GM12878 (cell line): ENCODE data around the gene KCNA2. TPM values are rescaled to one million over a fixed set of nuclear protein-coding genes. Genes with fewer than 3 reads are reported as not detected.

ENCODE experiments used
- ATAC-seq: fragments of 200-7000 bp; cut with Tn5 transposase; 3 replicates; pipeline ENCODE4 v1.9.1; 2020; ENCODE audit warnings: mild to moderate bottlenecking, moderate library complexity
- Bru-seq: library from RNA; stranded (reverse); fragments of 400-500 nt; gene quantifications from one replicate; lab custom pipeline; 2021; lab: Mats Ljungman, UMichigan
- BruChase-seq, 2 experiments: library from RNA; stranded (reverse); fragments of 400-500 nt; gene quantifications; one replicate each; lab custom pipeline; 2021; lab: Mats Ljungman, UMichigan
- BruUV-seq: library from RNA; stranded (reverse); fragments of 400-500 nt; replicated peaks from 2 replicates; lab custom pipeline; 2021; lab: Mats Ljungman, UMichigan
- CTCF ChIA-PET: fragments of 300-600 bp; sonication (Branson Sonifier 250); formaldehyde crosslinking; extraction: SDS; loops from one replicate; lab custom pipeline; 2021; ENCODE audit warnings: inconsistent platforms; lab: Yijun Ruan, JAX
- POLR2A ChIA-PET: fragments of 350-600 bp; formaldehyde crosslinking; extraction: SDS; loops from one replicate; lab custom pipeline; 2021; ENCODE audit warnings: inconsistent platforms; lab: Charles Lee
- RAD21 ChIA-PET: fragments of 300-600 bp; sonication (Branson Sonifier 250); formaldehyde crosslinking; loops from one replicate; lab custom pipeline; 2023; ENCODE audit warnings: antibody characterized with exemption; ENCODE audit not compliant: unreplicated experiment; lab: Charles Lee
- SMC1A ChIA-PET: fragments of 300-600 bp; sonication (Branson Sonifier 250); formaldehyde crosslinking; loops from one replicate; lab custom pipeline; 2023; ENCODE audit not compliant: unreplicated experiment, uncharacterized antibody; lab: Charles Lee
- DNase-seq: peaks from one replicate; pipeline ENCODE4 v3.0.0-alpha.2; 2011; ENCODE audit warnings: low read depth, low spot score
- FAIRE-seq: peaks from 3 replicates; lab custom pipeline; 2011; peaks lifted over from hg19 to GRCh38; lab: Jason Lieb, UNC
- H2AFZ ChIP-seq: 2 replicates; pipeline ENCODE4 v1.6.0; 2011; ENCODE audit warnings: low read depth, low read length, control low read depth; ENCODE audit not compliant: control insufficient read depth
- H3K27ac ChIP-seq: 2 replicates; pipeline ENCODE4 v1.5.1; 2011; ENCODE audit warnings: control low read depth; ENCODE audit not compliant: control insufficient read depth, insufficient read depth
- H3K27me3 ChIP-seq, 2 experiments: replicated peaks in 1 of 2; 2 replicates each; pipeline versions ENCODE4 v1.6.0 to v1.6.1; 2011; ENCODE audit warnings: low read length in 1 of 2; ENCODE audit not compliant: control insufficient read depth in 2 of 2, insufficient read depth in 2 of 2
- H3K36me3 ChIP-seq, 2 experiments: 2 replicates each; pipeline ENCODE4 v1.5.1; 2011; ENCODE audit warnings: low read length in 1 of 2; ENCODE audit not compliant: control insufficient read depth in 2 of 2, insufficient read depth in 2 of 2
- H3K4me1 ChIP-seq: 2 replicates; pipeline ENCODE4 v1.6.1; 2011; ENCODE audit warnings: mild to moderate bottlenecking, low read length, moderate library complexity, mixed read lengths; ENCODE audit not compliant: control insufficient read depth, insufficient read depth
- H3K4me2 ChIP-seq: 2 replicates; pipeline ENCODE4 v1.6.0; 2011; ENCODE audit warnings: control low read depth; ENCODE audit not compliant: control insufficient read depth, insufficient read depth
- H3K4me3 ChIP-seq: fragments of 200-600 bp; sonication (generic); 2 replicates; pipeline ENCODE4 v1.5.1; 2016
- H3K79me2 ChIP-seq: 2 replicates; pipeline ENCODE4 v1.6.0; 2011; ENCODE audit warnings: low read length; ENCODE audit not compliant: control insufficient read depth, insufficient read depth
- H3K9ac ChIP-seq: 2 replicates; pipeline ENCODE4 v1.8.0; 2011; ENCODE audit warnings: low read length, control low read depth, mixed read lengths; ENCODE audit not compliant: control insufficient read depth, insufficient read depth
- H3K9me3 ChIP-seq: replicated peaks from 3 replicates; pipeline ENCODE4 v1.5.1; 2011; ENCODE audit warnings: mild to moderate bottlenecking, low read length; ENCODE audit not compliant: control insufficient read depth, insufficient read depth
- H4K20me1 ChIP-seq: 2 replicates; pipeline ENCODE4 v1.6.0; 2011; ENCODE audit not compliant: control insufficient read depth, insufficient read depth
- NFXL1 ChIP-seq: fragments of 450-650 bp; IDR thresholded peaks from 2 replicates; pipeline ENCODE4 v1.6.1; 2017; ENCODE audit warnings: antibody characterized with exemption, mild to moderate bottlenecking, borderline replicate concordance
- RCOR1 ChIP-seq: conservative IDR thresholded peaks from 2 replicates; pipeline ENCODE4 v1.6.1; 2012; ENCODE audit warnings: low read depth, low read length, improper control_type of control experiment
- SUZ12 ChIP-seq: fragments of 200-600 bp; sonication (generic); IDR thresholded peaks from one replicate; pipeline ENCODE4 v1.6.1; 2018; ENCODE audit warnings: antibody characterized with exemption, mild to moderate bottlenecking; ENCODE audit not compliant: unreplicated experiment
- TARDBP ChIP-seq: IDR thresholded peaks from 2 replicates; pipeline ENCODE4 v1.6.1; 2016; ENCODE audit warnings: borderline replicate concordance
- WGBS: methylation state at CpG from one replicate; pipeline ENCODE4 v1.1.6; 2016; ENCODE audit warnings: low lambda C conversion rate; ENCODE audit not compliant: insufficient replicate concordance, insufficient coverage; ENCODE audit errors: missing lambda C conversion rate; 5-methylcytosine and 5-hydroxymethylcytosine counted together
- in situ Hi-C: fragments of 300-500 bp; cut with MboI; formaldehyde crosslinking; loops from 9 replicates; pipeline ENCODE4 v1.14.3; 2018; ENCODE audit warnings: mixed read lengths
- intact Hi-C: fragments of 100-400 bp; cut with micrococcal nuclease; formaldehyde crosslinking; loops from one replicate; pipeline ENCODE4 v1.14.2; 2022; ENCODE audit not compliant: unreplicated experiment
- long read RNA-seq, 2 experiments: library from polyadenylated mRNA; unstranded; transcript quantifications; one replicate each; pipeline ENCODE4 v2.0.0, GENCODE V29; 2019 to 2020
- polyA minus RNA-seq, 3 experiments: library from RNA; depleted of rRNA, polyadenylated mRNA; stranded (reverse); fragments of >200 nt; gene quantifications; 2 replicates each; pipeline ENCODE4 v1.2.3, GENCODE V29; 2011
- polyA plus RNA-seq, 11 experiments: library from polyadenylated mRNA; depleted of rRNA in 4 of 11; unstranded in 6 of 11; stranded (reverse) in 5 of 11; fragments of >200 nt; fragmentation: Nextera tagmentation in 4 of 11; fragmentation: Illumina TruSeq in 1 of 11; extraction: Ambion mirVana in 4 of 11; extraction: Trizol in 1 of 11; gene quantifications; 1 replicate in 1 of 11; 2 replicates in 10 of 11; pipeline versions ENCODE4 v1.2.1 to v1.2.3, GENCODE V29; 2011 to 2016; ENCODE audit warnings: inconsistent platforms in 2 of 11, missing spikeins in 2 of 11, low read depth in 1 of 11
- total RNA-seq, 4 experiments: library from RNA; depleted of rRNA in 3 of 4; stranded (reverse); fragments of >200 nt in 3 of 4; fragmentation: Illumina TruSeq in 1 of 4; extraction: Trizol in 1 of 4; gene quantifications; 2 replicates each; pipeline versions ENCODE4 v1.2.1 to v1.2.3, GENCODE V29; 2013 to 2021

The KCNA2 gene
- 0.07 and 0.17 TPM in 2 replicates for total RNA-seq (2013; cell fraction: nucleolus; rRNA removed)
- 0.11 and 0.17 TPM in 2 replicates for total RNA-seq (2014; rRNA removed)
- 0.13 and 0.14 TPM in 2 replicates for total RNA-seq (2014; rRNA removed; fragmentation: Illumina TruSeq; extraction: Trizol)
- total RNA-seq (2021), result 0.08 and 0.38 TPM in 2 replicates
- polyA plus RNA-seq (2011; ENCODE audit: low read depth), result 0.10 TPM
- 0.01 and 0.07 TPM in 2 replicates for polyA plus RNA-seq (2011; rRNA removed)
- polyA plus RNA-seq (2011; cell fraction: cytosol; rRNA removed), result 0.03 and 0.05 TPM in 2 replicates
- 0.07 and 0.15 TPM in 2 replicates for polyA plus RNA-seq (2011; cell fraction: nucleus; rRNA removed)
- polyA plus RNA-seq (2012), result 0.14 and 0.18 TPM in 2 replicates
- 0.06 and 0.56 TPM in 2 replicates for polyA plus RNA-seq (2014; fragmentation: Illumina TruSeq; extraction: Trizol)
- polyA plus RNA-seq (2014; fragmentation: Nextera tagmentation; extraction: Ambion mirVana), result under 1 TPM in 1 of 2 experiments, not detected in 1; 0.02 TPM
- 0.03 and 0.14 TPM in 2 replicates for polyA plus RNA-seq (2014; rRNA removed)
- polyA plus RNA-seq (2016; fragmentation: Nextera tagmentation; extraction: Ambion mirVana), result under 1 TPM in 1 of 2 experiments, not detected in 1; 0.07 TPM
- polyA minus RNA-seq (2011; rRNA and poly(A)+ RNA removed), result under 0.01 and 0.07 TPM in 2 replicates
- polyA minus RNA-seq (2011; cell fraction: cytosol; rRNA and poly(A)+ RNA removed), result not detected in 2 replicates
- polyA minus RNA-seq (2011; cell fraction: nucleus; rRNA and poly(A)+ RNA removed), result not detected in 2 replicates
- percentile 17 among the genes with signal in this experiment for Bru-seq, nascent RNA
- BruChase-seq, experiment 1, labeled RNA remaining after a 6-hour chase, result percentile 14 among the genes with signal in this experiment
- BruChase-seq, experiment 2, labeled RNA remaining after a 2-hour chase, result percentile 18 among the genes with signal in this experiment
- long read RNA-seq, experiment 1, result 0 reads
- long read RNA-seq, experiment 2, result 0 reads

DNA sequence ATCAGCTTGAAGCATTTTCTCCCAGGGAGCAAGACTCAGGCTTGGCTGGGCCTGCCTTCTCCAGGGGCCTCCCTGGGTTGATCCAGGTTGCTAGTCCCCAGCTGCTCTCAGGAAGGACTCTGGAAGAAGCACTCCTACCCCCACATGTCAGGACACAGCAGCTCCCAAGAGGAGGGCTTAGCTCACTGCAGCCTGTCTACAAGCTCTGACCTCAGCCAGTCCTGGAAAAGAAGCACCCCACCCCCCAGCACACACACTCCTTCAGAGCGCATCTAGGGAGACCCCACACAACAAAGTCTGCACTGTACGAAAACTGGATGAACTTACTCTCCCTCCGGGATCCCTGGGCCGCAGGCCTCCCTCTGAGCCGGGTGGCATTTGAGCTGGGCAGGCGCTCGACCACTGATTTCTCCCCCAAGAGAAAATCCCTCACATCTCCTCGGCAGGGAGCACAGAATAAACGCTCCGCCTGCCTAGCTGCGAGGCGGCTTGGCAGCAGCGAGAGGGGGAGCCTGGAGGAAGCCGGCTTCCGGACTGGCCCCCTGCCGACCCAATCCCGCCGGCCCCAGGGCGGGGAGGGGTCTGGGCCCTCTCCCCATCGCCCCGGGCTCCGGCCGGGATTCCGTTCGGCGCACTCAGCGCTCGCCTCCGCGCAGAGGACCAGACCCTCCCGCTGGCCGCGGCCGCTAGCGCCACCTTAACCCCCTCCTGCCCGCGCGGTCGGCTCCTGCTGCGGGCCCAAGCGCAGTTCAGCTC, at the start of gene KCNA2:
Gene KCNA2, minus strand, starts transcription at position 458 of the 756 bp plus-strand sequence. CDS start 1,576 bp downstream, outside the sequence.
- Histone ChIP-seq H3K9me3 (no peaks in the 10 kb centered on the region), H3K4me3 (0 out of 2 replicates have a peak within 1 kb of the TSS, but pooled peaks have one; percentile 22), H2AFZ (no peak within 1 kb of the TSS), H4K20me1 (no peaks in the 10 kb centered on the region), H3K9ac (no peak within 1 kb of the TSS), H3K79me2 (no peaks in the 10 kb centered on the region), H3K4me1 (no peaks in the 10 kb centered on the region; the same call in 1 of the 2 replicates), H3K27me3 (peaks cover 25 to 31% of the 10 kb centered on the region in 2 experiments), H3K27ac (no peak within 1 kb of the TSS), H3K36me3 (no peaks in the 10 kb centered on the region), H3K4me2 (peak within 1 kb of the TSS; percentile 54)
- no peak for TF ChIP-seq RCOR1
- TF ChIP-seq TARDBP, result no peak
- TF ChIP-seq NFXL1, result no peak
- peak; percentile 79 for TF ChIP-seq SUZ12
- FAIRE-seq, result no peak
- WGBS, result 15% methylated on average over 31 of the region's 41 CpGs
- peak; percentile 41 for ATAC-seq
- BruUV-seq, result no TSS peak
- DNase-seq, result no peak
- intact Hi-C loops (loop anchor here (10.0 kb wide), 1 partner anchor 1179 kb away; no protein-coding TSS in a partner anchor), in situ Hi-C loops (no loop called here)
- ChIA-PET RAD21 (no interaction called here), CTCF (interaction anchor here (0.9 to 1.8 kb wide), 3 partner anchors 14 to 51 kb away, joined by 3 to 6 read pairs (median 5); no protein-coding TSS in a partner anchor), POLR2A (no interaction called here), SMC1A (interaction anchor here (1.4 kb wide), 1 partner anchor 11 kb away, joined by 3 read pairs; no protein-coding TSS in a partner anchor)
